Fibroblast of lung (primary cell): ENCODE data around the gene MDFIC. TPM values are rescaled to one million over a fixed set of nuclear protein-coding genes. Genes with fewer than 3 reads are reported as not detected.

Experiments
- DNase-seq, 2 donors: peaks; one replicate each; pipeline versions ENCODE4 v3.0.0 to v3.0.0-alpha.2; 2010; ENCODE audit warnings: low read depth in 2 of 2
- H2AFZ ChIP-seq: 2 replicates; pipeline ENCODE4 v1.5.1; 2012; ENCODE audit warnings: low read length, control low read depth, inconsistent platforms
- H3K27ac ChIP-seq: 2 replicates; pipeline ENCODE4 v1.5.1; 2011; ENCODE audit warnings: low read length, control low read depth; ENCODE audit not compliant: insufficient read depth
- H3K27me3 ChIP-seq: 2 replicates; pipeline ENCODE4 v1.5.1; 2011; ENCODE audit warnings: mild to moderate bottlenecking, low read length; ENCODE audit not compliant: control insufficient read depth, insufficient read depth
- H3K36me3 ChIP-seq: 2 replicates; pipeline ENCODE4 v1.5.1; 2011; ENCODE audit warnings: low read length; ENCODE audit not compliant: control insufficient read depth, insufficient read depth
- H3K4me1 ChIP-seq: 2 replicates; pipeline ENCODE4 v1.5.1; 2011; ENCODE audit warnings: low read length; ENCODE audit not compliant: control insufficient read depth, insufficient read depth; ENCODE audit errors: extremely low read depth
- H3K4me2 ChIP-seq: 2 replicates; pipeline ENCODE4 v1.5.1; 2011; ENCODE audit warnings: low read length, control low read depth; ENCODE audit not compliant: insufficient read depth; ENCODE audit errors: extremely low read depth
- H3K4me3 ChIP-seq, 4 experiments: fragments of 200-600 bp in 1 of 4; sonication (generic) in 1 of 4; replicated peaks in 1 of 4; 2 replicates each; pipeline ENCODE4 v1.5.1; 2011 to 2016; ENCODE audit warnings: low read length in 4 of 4, low read depth in 3 of 4, mild to moderate bottlenecking in 3 of 4, control low read depth in 2 of 4, inconsistent platforms in 1 of 4, mixed read lengths in 1 of 4; ENCODE audit not compliant: insufficient read depth in 1 of 4; ENCODE audit errors: control extremely low read depth in 1 of 4
- H3K79me2 ChIP-seq: 2 replicates; pipeline ENCODE4 v1.5.1; 2012; ENCODE audit warnings: mild to moderate bottlenecking, low read length, inconsistent platforms; ENCODE audit not compliant: control insufficient read depth, insufficient read depth
- H3K9ac ChIP-seq: 2 replicates; pipeline ENCODE4 v1.5.1; 2011; ENCODE audit warnings: mild to moderate bottlenecking, low read length, control low read depth; ENCODE audit not compliant: insufficient read depth
- H3K9me3 ChIP-seq: 2 replicates; pipeline ENCODE4 v1.5.1; 2012; ENCODE audit warnings: low read depth, low read length; ENCODE audit not compliant: control insufficient read depth, insufficient read depth
- H4K20me1 ChIP-seq: 2 replicates; pipeline ENCODE4 v1.5.1; 2011; ENCODE audit warnings: low read length; ENCODE audit not compliant: control insufficient read depth, insufficient read depth; ENCODE audit errors: extremely low read depth
- EZH2 ChIP-seq: IDR thresholded peaks from 2 replicates; pipeline ENCODE4 v1.5.1; 2012; ENCODE audit warnings: low read length, control low read depth, mild to moderate bottlenecking; ENCODE audit errors: missing control alignments
- polyA plus RNA-seq, 2 donors: library from polyadenylated mRNA; depleted of rRNA in 1 of 2; stranded (reverse) in 1 of 2; unstranded in 1 of 2; fragments of >200 nt; gene quantifications; 2 replicates each; pipeline ENCODE4 v1.2.1, GENCODE V29; 2011 to 2012; ENCODE audit warnings: missing spikeins in 1 of 2
- total RNA-seq: library from RNA; depleted of rRNA; stranded (reverse); fragments of >200 nt; gene quantifications from 2 replicates; pipeline ENCODE4 v1.2.1, GENCODE V29; 2014
- TF ChIP-seq, protein P1 (sequence below), 2 donors: IDR thresholded peaks in 1 of 2; conservative IDR thresholded peaks in 1 of 2; 1 replicate in 1 of 2; 2 replicates in 1 of 2; pipeline ENCODE4 v1.5.1; 2011 to 2012; ENCODE audit warnings: low read length in 2 of 2, control low read depth in 1 of 2, inconsistent platforms in 1 of 2, low read depth in 1 of 2, mild to moderate bottlenecking in 1 of 2

Gene MDFIC
- total and polyA plus RNA-seq, 2 donors (not counting 1 experiment from before 2014, with no cell fraction given), result 38.7 to 67.4 TPM

DNA sequence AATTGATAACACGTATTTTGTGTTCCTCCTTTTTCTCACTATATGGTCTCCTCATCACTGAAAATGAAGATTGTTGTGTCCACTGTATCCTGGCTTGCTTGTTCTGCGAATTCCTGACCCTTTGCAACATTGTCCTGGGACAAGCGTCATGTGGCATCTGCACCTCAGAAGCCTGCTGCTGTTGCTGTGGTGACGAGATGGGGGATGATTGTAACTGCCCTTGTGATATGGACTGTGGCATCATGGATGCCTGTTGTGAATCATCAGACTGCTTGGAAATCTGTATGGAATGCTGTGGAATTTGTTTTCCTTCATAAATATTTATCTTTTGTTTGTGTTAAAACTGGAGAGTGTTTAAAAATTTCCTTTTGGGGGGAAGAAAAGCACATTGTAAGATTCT is 93.7 kb downstream of the MDFIC start:
- peaks cover 4% of the 10 kb centered on the region for H3K79me2 ChIP-seq
- DNase-seq, result peak; percentile 74 to 89
- no peak overlapping the region for H3K9ac ChIP-seq
- H3K36me3 ChIP-seq, result no peaks in the 10 kb centered on the region
- H3K4me3 ChIP-seq, result no peak overlapping the region
- no peaks in the 10 kb centered on the region for H4K20me1 ChIP-seq
- H3K4me2 ChIP-seq, result peak overlapping the region; percentile 37
- TF ChIP-seq EZH2, result no peak
- TF ChIP-seq, protein P1, sequence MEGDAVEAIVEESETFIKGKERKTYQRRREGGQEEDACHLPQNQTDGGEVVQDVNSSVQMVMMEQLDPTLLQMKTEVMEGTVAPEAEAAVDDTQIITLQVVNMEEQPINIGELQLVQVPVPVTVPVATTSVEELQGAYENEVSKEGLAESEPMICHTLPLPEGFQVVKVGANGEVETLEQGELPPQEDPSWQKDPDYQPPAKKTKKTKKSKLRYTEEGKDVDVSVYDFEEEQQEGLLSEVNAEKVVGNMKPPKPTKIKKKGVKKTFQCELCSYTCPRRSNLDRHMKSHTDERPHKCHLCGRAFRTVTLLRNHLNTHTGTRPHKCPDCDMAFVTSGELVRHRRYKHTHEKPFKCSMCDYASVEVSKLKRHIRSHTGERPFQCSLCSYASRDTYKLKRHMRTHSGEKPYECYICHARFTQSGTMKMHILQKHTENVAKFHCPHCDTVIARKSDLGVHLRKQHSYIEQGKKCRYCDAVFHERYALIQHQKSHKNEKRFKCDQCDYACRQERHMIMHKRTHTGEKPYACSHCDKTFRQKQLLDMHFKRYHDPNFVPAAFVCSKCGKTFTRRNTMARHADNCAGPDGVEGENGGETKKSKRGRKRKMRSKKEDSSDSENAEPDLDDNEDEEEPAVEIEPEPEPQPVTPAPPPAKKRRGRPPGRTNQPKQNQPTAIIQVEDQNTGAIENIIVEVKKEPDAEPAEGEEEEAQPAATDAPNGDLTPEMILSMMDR (conservative IDR thresholded peaks at IDR 0.05 in 1 of 2, IDR thresholded peaks at IDR 0.05 in 1 of 2; ENCODE audit: low read depth in 1 of 2, low read length in 2 of 2), result no peak
- no peaks in the 10 kb centered on the region for H3K27me3 ChIP-seq
- no peaks in the 10 kb centered on the region for H3K9me3 ChIP-seq
- no peak overlapping the region for H2AFZ ChIP-seq
- peak overlapping the region; percentile 80 for H3K27ac ChIP-seq
- H3K4me1 ChIP-seq, result peaks cover 6% of the 10 kb centered on the region

DNA sequence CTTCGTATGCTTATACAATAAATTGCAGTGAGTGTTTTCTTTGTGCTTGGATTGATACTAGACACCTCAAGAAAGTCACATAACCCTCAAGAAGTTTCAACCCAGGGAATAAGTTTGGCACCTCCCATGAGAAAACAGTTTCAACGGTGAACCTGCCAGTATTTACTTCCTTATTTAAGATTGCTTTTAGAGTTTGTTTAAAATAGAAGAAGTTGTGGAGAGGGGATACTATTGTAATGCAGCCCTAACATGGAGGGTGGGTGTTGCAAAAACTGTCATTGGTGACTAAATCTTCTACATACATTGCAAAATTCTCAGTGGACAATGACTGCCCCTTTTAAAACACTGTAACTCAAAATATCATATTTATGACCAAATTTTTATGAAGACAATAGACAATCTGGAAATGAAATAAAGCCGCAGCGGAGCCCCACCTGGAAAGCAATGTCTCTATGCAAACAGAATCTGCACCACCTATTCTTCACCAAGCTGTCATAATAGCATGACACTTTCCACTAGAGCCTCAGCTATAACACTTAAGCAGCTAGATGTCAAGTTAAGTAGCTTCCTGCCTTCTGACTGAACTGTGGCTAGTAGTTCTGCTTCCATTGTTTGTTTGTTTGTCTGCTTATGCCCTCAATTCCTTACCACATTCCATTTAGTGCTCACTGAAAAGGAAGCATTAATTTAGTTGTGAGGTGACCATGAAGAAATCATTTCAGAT is 98.2 kb downstream of the MDFIC start:
- H3K27me3 ChIP-seq, result no peaks in the 10 kb centered on the region
- no peaks in the 10 kb centered on the region for H3K79me2 ChIP-seq
- H3K9ac ChIP-seq, result no peak overlapping the region
- no peak for DNase-seq
- H3K4me1 ChIP-seq, result peaks cover 6% of the 10 kb centered on the region
- no peaks in the 10 kb centered on the region for H3K9me3 ChIP-seq
- H3K27ac ChIP-seq, result no peak overlapping the region
- no peak overlapping the region for H3K4me2 ChIP-seq
- no peaks in the 10 kb centered on the region for H4K20me1 ChIP-seq
- no peaks in the 10 kb centered on the region for H3K36me3 ChIP-seq
- TF ChIP-seq EZH2, result no peak
- TF ChIP-seq, protein P1 (conservative IDR thresholded peaks at IDR 0.05 in 1 of 2, IDR thresholded peaks at IDR 0.05 in 1 of 2; ENCODE audit: low read depth in 1 of 2, low read length in 2 of 2), result no peak
- H2AFZ ChIP-seq, result no peak overlapping the region
- H3K4me3 ChIP-seq, result no peak overlapping the region

DNA sequence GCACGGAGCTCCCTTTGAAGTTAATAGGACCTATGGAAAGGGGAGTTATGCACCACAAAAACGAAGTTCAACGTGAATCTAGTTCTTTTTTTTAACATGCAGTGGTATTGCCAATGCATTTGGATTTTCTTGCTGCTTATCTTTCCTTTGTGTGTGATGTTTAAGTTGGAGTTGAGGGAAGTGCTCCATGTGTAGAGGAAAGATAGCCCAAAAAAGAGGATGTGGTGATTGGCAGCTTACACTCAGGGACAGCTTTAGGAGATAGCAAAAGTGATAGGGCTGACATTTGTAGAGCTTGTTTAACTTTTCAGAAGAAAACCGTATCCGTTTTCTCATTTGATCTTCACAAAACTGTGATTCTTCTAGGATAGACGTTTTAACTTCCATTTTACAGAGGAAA is 101.3 kb downstream of the MDFIC start:
- no peaks in the 10 kb centered on the region for H3K4me1 ChIP-seq
- TF ChIP-seq EZH2, result no peak
- TF ChIP-seq, protein P1 (conservative IDR thresholded peaks at IDR 0.05 in 1 of 2, IDR thresholded peaks at IDR 0.05 in 1 of 2; ENCODE audit: low read depth in 1 of 2, low read length in 2 of 2), result no peak
- no peak for DNase-seq
- H4K20me1 ChIP-seq, result no peaks in the 10 kb centered on the region
- no peaks in the 10 kb centered on the region for H3K27me3 ChIP-seq
- H3K9me3 ChIP-seq, result no peaks in the 10 kb centered on the region
- H3K27ac ChIP-seq, result no peak overlapping the region
- H3K79me2 ChIP-seq, result no peaks in the 10 kb centered on the region
- no peak overlapping the region for H2AFZ ChIP-seq
- H3K4me3 ChIP-seq, result no peak overlapping the region
- no peak overlapping the region for H3K9ac ChIP-seq
- H3K4me2 ChIP-seq, result no peak overlapping the region
- H3K36me3 ChIP-seq, result no peaks in the 10 kb centered on the region
